Measurements from ENCODE around the gene DCTN2. TPM values are rescaled to one million over a fixed set of nuclear protein-coding genes. Genes with fewer than 3 reads are reported as not detected.
"Not testable (repeated sequence)": the region's sequence is repeated elsewhere in the genome, so short reads cannot be mapped to it uniquely, and the experiment has no call there.

Gene DCTN2
- total RNA-seq, 1 donor from 2014 or later, result 83.1 TPM

GRCh38 chr12:57528831-57529555 is 18.0 kb downstream of the DCTN2 start:
- no peak for DNase-seq (ENCODE audit: low read depth in 2 of 2)

GRCh38 chr12:57528176-57528575 is 18.8 kb downstream of the DCTN2 start:
- DNase-seq (ENCODE audit: low read depth in 2 of 2), result no peak

- DNase-seq (ENCODE audit: low read depth in 2 of 2), result no peak
These were observed 19.8 kb downstream of the DCTN2 start for GRCh38 chr12:57527184-57527583.

GRCh38 chr12:57526477-57527126 is 20.4 kb downstream of the DCTN2 start:
- DNase-seq (ENCODE audit: low read depth in 2 of 2), result no peak

- no peak for DNase-seq (ENCODE audit: low read depth in 2 of 2)
These were observed 21.2 kb downstream of the DCTN2 start for GRCh38 chr12:57525615-57526383.

GRCh38 chr12:57524814-57525614 is 22.0 kb downstream of the DCTN2 start:
- DNase-seq (ENCODE audit: low read depth in 2 of 2), result no peak

GRCh38 chr12:57523706-57524614 is 23.0 kb downstream of the DCTN2 start:
- DNase-seq (ENCODE audit: low read depth in 2 of 2), result no peak

- DNase-seq (ENCODE audit: low read depth in 2 of 2), result peak; percentile 39 to 77
These were observed 23.9 kb downstream of the DCTN2 start for GRCh38 chr12:57522887-57523705.

- DNase-seq (ENCODE audit: low read depth in 2 of 2), result peak; percentile 94
These were observed 24.7 kb downstream of the DCTN2 start, which contains the start of gene MBD6 for GRCh38 chr12:57522011-57522886. Gene MBD6 (plus strand): TSS chr12:57522824. CDS start chr12:57524304, 1,480 bp downstream.

- DNase-seq (ENCODE audit: low read depth in 2 of 2), result peak; percentile 57 to 64
These were observed 25.4 kb downstream of the DCTN2 start for GRCh38 chr12:57521525-57522010.

- DNase-seq (ENCODE audit: low read depth in 2 of 2), result peak; percentile 100
These were observed 26.8 kb downstream of the DCTN2 start, which contains the start of gene DDIT3 for GRCh38 chr12:57520053-57520818. Gene DDIT3 (minus strand): TSS chr12:57520514. CDS start chr12:57517406, 3,108 bp downstream.

- no peak for DNase-seq (ENCODE audit: low read depth in 2 of 2)
These were observed 27.3 kb downstream of the DCTN2 start for GRCh38 chr12:57519796-57520052.

GRCh38 chr12:57518920-57519795 is 27.8 kb downstream of the DCTN2 start:
- peak; percentile 27 to 29 for DNase-seq (ENCODE audit: low read depth in 2 of 2)

- DNase-seq (ENCODE audit: low read depth in 2 of 2), result peak in 1 of 2 donors; percentile 29
These were observed 28.6 kb downstream of the DCTN2 start for GRCh38 chr12:57518176-57518919.

- DNase-seq (ENCODE audit: low read depth in 2 of 2), result not testable (repeated sequence)
These were observed 29.3 kb downstream of the DCTN2 start for GRCh38 chr12:57517718-57518117.

GRCh38 chr12:57517187-57517586 is 29.8 kb downstream of the DCTN2 start:
- DNase-seq (ENCODE audit: low read depth in 2 of 2), result peak in 1 of 2 donors; percentile 63

Measured in lung microvascular endothelial cell (primary cell).